ENCODE data around the gene SLC15A3. TPM values are rescaled to one million over a fixed set of nuclear protein-coding genes. Genes with fewer than 3 reads are reported as not detected.

The SLC15A3 gene
- total and polyA plus RNA-seq, 5 donors from 2014 or later = 0.43 to 1.0 TPM; not detected in 3

GRCh38 chr11:60991457-60991856 lies 39.5 kb upstream of the SLC15A3 start:
- peak overlapping the region in 2 of 4 donors; percentile 42 to 73 for H3K4me3 Mint-ChIP-seq

GRCh38 chr11:60989093-60989650 lies 37.2 kb upstream of the SLC15A3 start:
- peaks cover 0 to 1% (median 0%) of the 10 kb centered on the region in 7 donors for H3K9me3 Mint-ChIP-seq
- Histone ChIP-seq H3K9me3 (ENCODE audit: control insufficient read depth in 2 of 2, low read length in 2 of 2) (no peaks in the 10 kb centered on the region), H3K27me3 (ENCODE audit: control insufficient read depth, insufficient read depth, low read length) (no peaks in the 10 kb centered on the region), H3K27ac (ENCODE audit: insufficient read depth, low read length, poor library complexity, severe bottlenecking) (peak overlapping the region; percentile 89), H3K36me3 (ENCODE audit: control insufficient read depth, insufficient read depth, low read length) (peaks cover 35% of the 10 kb centered on the region), H3K4me1 (ENCODE audit: control insufficient read depth, insufficient read depth, low read length, poor library complexity, severe bottlenecking) (peaks cover 71% of the 10 kb centered on the region), H3K4me3 (ENCODE audit: low read depth, low read length) (peak overlapping the region; percentile 19)
- ATAC-seq (ENCODE audit: low read depth in 2 of 2) (no peak), DNase-seq (no peak)
- peaks cover 14 to 89% (median 58%) of the 10 kb centered on the region in 4 donors for H3K4me1 Mint-ChIP-seq
- peak overlapping the region in 3 of 4 donors; percentile 45 to 54 (median 45) for H3K4me3 Mint-ChIP-seq
- H3K27ac Mint-ChIP-seq = peak overlapping the region; percentile 86 to 99 (median 88)
- H3K36me3 Mint-ChIP-seq = peaks cover 42% of the 10 kb centered on the region
- no peaks in the 10 kb centered on the region for H3K27me3 Mint-ChIP-seq

More at GRCh38 chr11:60991457-60991856, 39.5 kb upstream of the SLC15A3 start:
- DNase-seq (no peak), ATAC-seq (ENCODE audit: low read depth in 2 of 2) (no peak)
- Mint-ChIP-seq H3K4me1 (peaks cover 6 to 85% (median 50%) of the 10 kb centered on the region in 4 donors), H3K9me3 (peaks cover 0 to 1% (median 0%) of the 10 kb centered on the region in 7 donors), H3K36me3 (peaks cover 40% of the 10 kb centered on the region), H3K27ac (peak overlapping the region; percentile 32 to 60 (median 42)), H3K27me3 (no peaks in the 10 kb centered on the region)
- Histone ChIP-seq H3K9me3 (ENCODE audit: control insufficient read depth in 2 of 2, low read length in 2 of 2) (no peaks in the 10 kb centered on the region), H3K36me3 (ENCODE audit: control insufficient read depth, insufficient read depth, low read length) (peaks cover 57% of the 10 kb centered on the region), H3K27ac (ENCODE audit: insufficient read depth, low read length, poor library complexity, severe bottlenecking) (peak overlapping the region; percentile 38), H3K27me3 (ENCODE audit: control insufficient read depth, insufficient read depth, low read length) (no peaks in the 10 kb centered on the region), H3K4me3 (ENCODE audit: low read depth, low read length) (peak overlapping the region; percentile 44), H3K4me1 (ENCODE audit: control insufficient read depth, insufficient read depth, low read length, poor library complexity, severe bottlenecking) (peaks cover 55% of the 10 kb centered on the region)

GRCh38 chr11:60988658-60989057 lies 36.7 kb upstream of the SLC15A3 start:
- peaks cover 33% of the 10 kb centered on the region for H3K36me3 ChIP-seq (ENCODE audit: control insufficient read depth, insufficient read depth, low read length)
- peaks cover 75% of the 10 kb centered on the region for H3K4me1 ChIP-seq (ENCODE audit: control insufficient read depth, insufficient read depth, low read length, poor library complexity, severe bottlenecking)
- Mint-ChIP-seq H3K27ac (peak overlapping the region; percentile 88 to 99 (median 99)), H3K4me1 (peaks cover 19 to 90% (median 60%) of the 10 kb centered on the region in 4 donors), H3K27me3 (no peaks in the 10 kb centered on the region), H3K36me3 (peaks cover 38% of the 10 kb centered on the region), H3K4me3 (peak overlapping the region in 2 of 4 donors; percentile 45), H3K9me3 (peaks cover 0 to 1% (median 0%) of the 10 kb centered on the region in 7 donors)
- H3K9me3 ChIP-seq (ENCODE audit: control insufficient read depth in 2 of 2, low read length in 2 of 2) = no peaks in the 10 kb centered on the region
- no peak overlapping the region for H3K4me3 ChIP-seq (ENCODE audit: low read depth, low read length)
- H3K27ac ChIP-seq (ENCODE audit: insufficient read depth, low read length, poor library complexity, severe bottlenecking) = peak overlapping the region; percentile 89
- no peak for ATAC-seq (ENCODE audit: low read depth in 2 of 2)
- DNase-seq = no peak
- no peaks in the 10 kb centered on the region for H3K27me3 ChIP-seq (ENCODE audit: control insufficient read depth, insufficient read depth, low read length)

DNA sequence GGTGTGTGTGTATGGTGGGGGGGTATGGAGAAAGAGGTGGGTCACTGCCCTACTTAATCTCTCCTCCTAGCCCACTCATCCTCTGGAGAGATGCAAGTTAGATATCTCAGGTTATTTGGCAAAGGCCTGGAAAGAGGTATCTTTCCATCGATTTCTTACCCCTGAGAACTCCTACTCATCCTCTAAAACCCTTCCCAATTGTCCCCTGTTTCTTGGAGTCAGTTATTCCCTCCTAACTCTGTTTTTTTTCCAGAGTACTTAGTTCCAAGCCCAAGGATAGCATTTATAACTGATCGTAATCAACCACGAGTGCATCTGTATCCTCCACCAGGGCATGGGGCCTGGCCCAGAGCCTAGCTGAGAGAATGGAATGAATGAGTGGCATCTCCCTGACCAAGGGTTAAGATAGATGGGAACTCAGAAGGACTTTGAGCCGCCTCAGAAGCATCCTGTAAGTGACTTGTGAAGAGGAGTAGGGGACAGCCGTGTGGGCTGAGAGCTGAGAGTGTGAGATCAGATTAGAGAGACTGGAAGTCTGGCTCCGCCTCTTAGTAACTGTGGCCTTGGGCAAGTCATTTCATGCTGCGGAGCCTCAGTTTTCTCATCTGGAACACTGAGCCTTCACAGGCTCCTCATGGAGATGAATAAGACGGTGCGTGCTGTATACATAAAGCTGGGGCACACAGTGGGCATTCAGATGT lies 35.8 kb upstream of the SLC15A3 start:
- H3K9me3 ChIP-seq (ENCODE audit: control insufficient read depth in 2 of 2, low read length in 2 of 2) = no peaks in the 10 kb centered on the region
- H3K4me1 ChIP-seq (ENCODE audit: control insufficient read depth, insufficient read depth, low read length, poor library complexity, severe bottlenecking) = peaks cover 76% of the 10 kb centered on the region
- peaks cover 34% of the 10 kb centered on the region for H3K36me3 Mint-ChIP-seq
- peaks cover 25 to 90% (median 61%) of the 10 kb centered on the region in 4 donors for H3K4me1 Mint-ChIP-seq
- H3K4me3 ChIP-seq (ENCODE audit: low read depth, low read length) = peak overlapping the region; percentile 80
- DNase-seq = peak; percentile 24 to 67 (median 29)
- H3K27me3 ChIP-seq (ENCODE audit: control insufficient read depth, insufficient read depth, low read length) = no peaks in the 10 kb centered on the region
- no peaks in the 10 kb centered on the region for H3K27me3 Mint-ChIP-seq
- ATAC-seq (ENCODE audit: low read depth in 2 of 2) = no peak
- peaks cover 25% of the 10 kb centered on the region for H3K36me3 ChIP-seq (ENCODE audit: control insufficient read depth, insufficient read depth, low read length)
- peak overlapping the region; percentile 89 for H3K27ac ChIP-seq (ENCODE audit: insufficient read depth, low read length, poor library complexity, severe bottlenecking)
- H3K27ac Mint-ChIP-seq = peak overlapping the region; percentile 96 to 99 (median 99)
- peaks cover 0 to 1% (median 0%) of the 10 kb centered on the region in 7 donors for H3K9me3 Mint-ChIP-seq
- peak overlapping the region; percentile 61 to 79 (median 73) for H3K4me3 Mint-ChIP-seq

DNA sequence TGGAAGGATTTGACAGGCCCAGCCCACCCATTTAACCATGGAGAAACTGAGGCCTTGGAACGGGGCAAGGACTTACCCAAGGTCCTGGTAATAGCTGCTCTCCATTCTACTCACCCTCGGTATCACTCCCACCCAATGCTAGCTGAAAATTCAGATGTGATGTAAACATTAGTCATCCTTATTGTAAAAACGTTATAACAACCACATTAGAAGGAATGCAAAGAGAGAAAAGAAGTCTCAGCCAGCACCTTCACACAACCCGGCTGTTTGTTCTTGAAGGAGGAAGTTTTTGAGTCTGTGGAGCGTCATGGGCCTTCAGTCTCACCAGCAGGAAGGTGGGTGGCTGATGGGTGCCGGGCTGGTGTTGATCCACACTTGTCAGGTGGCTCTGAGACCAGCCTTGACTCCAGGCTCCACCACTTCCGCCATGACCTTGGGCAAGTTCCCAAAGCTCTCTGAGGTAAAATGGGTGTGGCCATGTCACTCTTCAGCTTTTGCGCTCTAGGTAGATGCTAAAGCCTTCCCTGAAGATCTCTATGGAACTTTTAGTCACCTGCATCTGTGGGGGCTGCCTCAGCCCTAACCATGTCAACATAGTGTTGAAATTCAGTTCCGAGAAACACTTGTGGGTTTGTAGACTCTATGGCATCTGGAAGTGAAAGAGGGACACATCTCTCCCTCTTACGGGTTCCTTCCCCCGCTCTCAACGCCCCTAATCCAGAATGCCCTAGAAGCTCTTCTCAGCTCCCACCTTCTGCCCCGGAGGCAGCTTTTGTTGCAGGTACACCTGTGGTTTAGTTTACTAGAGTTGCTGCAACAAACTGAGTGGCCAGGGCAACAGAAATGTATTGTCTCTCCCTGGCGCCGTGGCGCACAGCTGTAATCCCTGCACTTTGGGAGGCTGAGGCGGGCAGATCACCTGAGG lies 34.3 kb upstream of the SLC15A3 start:
- peak; percentile 82 to 94 (median 92) for DNase-seq
- Mint-ChIP-seq H3K9me3 (peaks cover 0 to 1% (median 0%) of the 10 kb centered on the region in 7 donors), H3K27me3 (no peaks in the 10 kb centered on the region), H3K4me3 (peak overlapping the region; percentile 69 to 84 (median 78)), H3K36me3 (peaks cover 34% of the 10 kb centered on the region), H3K4me1 (peaks cover 25 to 97% (median 65%) of the 10 kb centered on the region in 4 donors), H3K27ac (peak overlapping the region; percentile 96 to 99 (median 99))
- H3K36me3 ChIP-seq (ENCODE audit: control insufficient read depth, insufficient read depth, low read length) = peaks cover 26% of the 10 kb centered on the region
- H3K4me1 ChIP-seq (ENCODE audit: control insufficient read depth, insufficient read depth, low read length, poor library complexity, severe bottlenecking) = peaks cover 85% of the 10 kb centered on the region
- H3K4me3 ChIP-seq (ENCODE audit: low read depth, low read length) = peak overlapping the region; percentile 80
- no peaks in the 10 kb centered on the region for H3K9me3 ChIP-seq (ENCODE audit: control insufficient read depth in 2 of 2, low read length in 2 of 2)
- ATAC-seq (ENCODE audit: low read depth in 2 of 2) = peak; percentile 95 to 96
- H3K27ac ChIP-seq (ENCODE audit: insufficient read depth, low read length, poor library complexity, severe bottlenecking) = peak overlapping the region; percentile 89
- no peaks in the 10 kb centered on the region for H3K27me3 ChIP-seq (ENCODE audit: control insufficient read depth, insufficient read depth, low read length)

DNA sequence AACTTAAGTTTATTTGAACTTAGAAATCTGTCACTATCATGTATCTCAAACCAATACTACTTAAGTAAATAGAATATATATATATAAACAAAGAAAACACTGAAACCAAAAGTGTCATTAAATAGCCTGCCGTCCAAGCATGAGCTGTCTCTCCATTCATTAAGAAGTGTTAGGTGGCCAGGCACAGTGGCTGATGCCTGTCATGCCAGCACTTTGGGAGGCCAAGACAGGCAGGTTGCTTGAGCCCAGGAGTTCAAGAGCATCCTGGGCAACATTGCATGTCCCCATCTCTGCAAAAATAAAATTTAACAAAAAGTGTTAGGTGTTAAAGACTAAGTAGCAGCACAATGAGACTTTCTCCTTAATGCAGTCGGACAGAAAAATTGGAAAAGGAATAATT lies 33.5 kb upstream of the SLC15A3 start:
- Histone ChIP-seq H3K27me3 (ENCODE audit: control insufficient read depth, insufficient read depth, low read length) (no peaks in the 10 kb centered on the region), H3K4me3 (ENCODE audit: low read depth, low read length) (peak overlapping the region; percentile 80), H3K36me3 (ENCODE audit: control insufficient read depth, insufficient read depth, low read length) (peaks cover 31% of the 10 kb centered on the region), H3K27ac (ENCODE audit: insufficient read depth, low read length, poor library complexity, severe bottlenecking) (peak overlapping the region; percentile 89), H3K4me1 (ENCODE audit: control insufficient read depth, insufficient read depth, low read length, poor library complexity, severe bottlenecking) (peaks cover 92% of the 10 kb centered on the region), H3K9me3 (ENCODE audit: control insufficient read depth in 2 of 2, low read length in 2 of 2) (no peaks in the 10 kb centered on the region)
- peak overlapping the region; percentile 69 to 84 (median 78) for H3K4me3 Mint-ChIP-seq
- H3K36me3 Mint-ChIP-seq = peaks cover 30% of the 10 kb centered on the region
- no peak for ATAC-seq (ENCODE audit: low read depth in 2 of 2)
- peak overlapping the region; percentile 96 to 99 (median 99) for H3K27ac Mint-ChIP-seq
- H3K4me1 Mint-ChIP-seq = peaks cover 25 to 97% (median 66%) of the 10 kb centered on the region in 4 donors
- H3K27me3 Mint-ChIP-seq = no peaks in the 10 kb centered on the region
- peaks cover 0 to 1% (median 0%) of the 10 kb centered on the region in 7 donors for H3K9me3 Mint-ChIP-seq
- no peak for DNase-seq

DNA sequence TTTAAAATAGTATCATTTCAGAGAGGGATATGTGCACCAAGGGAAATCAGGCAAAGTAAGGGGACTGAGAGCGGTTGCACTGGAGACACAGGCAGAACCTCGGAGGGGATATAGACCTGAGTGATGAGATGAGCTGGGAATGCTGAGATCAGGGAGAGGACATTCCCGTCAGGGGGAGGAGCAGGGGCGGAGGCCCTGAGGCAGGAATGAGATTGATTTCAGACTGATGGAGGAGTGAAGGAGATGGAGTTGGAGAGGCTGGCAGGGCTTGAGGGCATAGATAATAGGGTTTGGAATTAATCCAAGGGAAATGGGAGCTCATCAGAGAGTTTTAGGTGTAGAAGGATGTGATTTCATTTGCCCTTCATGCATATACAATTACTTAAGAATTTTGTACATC lies 32.7 kb upstream of the SLC15A3 start:
- no peak for DNase-seq
- H3K4me1 ChIP-seq (ENCODE audit: control insufficient read depth, insufficient read depth, low read length, poor library complexity, severe bottlenecking) = peaks cover 99% of the 10 kb centered on the region

More for the DNA sequence above, 32.7 kb upstream of the SLC15A3 start:
- H3K36me3 Mint-ChIP-seq = peaks cover 25% of the 10 kb centered on the region
- H3K4me3 ChIP-seq (ENCODE audit: low read depth, low read length) = peak overlapping the region; percentile 73
- H3K9me3 Mint-ChIP-seq = no peaks in the 10 kb centered on the region
- H3K36me3 ChIP-seq (ENCODE audit: control insufficient read depth, insufficient read depth, low read length) = peaks cover 27% of the 10 kb centered on the region
- H3K27ac ChIP-seq (ENCODE audit: insufficient read depth, low read length, poor library complexity, severe bottlenecking) = peak overlapping the region; percentile 89
- H3K4me3 Mint-ChIP-seq = peak overlapping the region; percentile 37 to 93 (median 76)
- H3K9me3 ChIP-seq (ENCODE audit: control insufficient read depth in 2 of 2, low read length in 2 of 2) = no peaks in the 10 kb centered on the region
- peaks cover 25 to 99% (median 68%) of the 10 kb centered on the region in 4 donors for H3K4me1 Mint-ChIP-seq
- H3K27ac Mint-ChIP-seq = peak overlapping the region; percentile 96 to 99 (median 99)
- no peaks in the 10 kb centered on the region for H3K27me3 ChIP-seq (ENCODE audit: control insufficient read depth, insufficient read depth, low read length)
- no peaks in the 10 kb centered on the region for H3K27me3 Mint-ChIP-seq
- ATAC-seq (ENCODE audit: low read depth in 2 of 2) = no peak
